ENCODE data around the gene PIK3C3. TPM values are rescaled to one million over a fixed set of nuclear protein-coding genes. Genes with fewer than 3 reads are reported as not detected.

The PIK3C3 gene
- total RNA-seq, 1 experiment from 2014 or later, result 50.5 TPM

GRCh38 chr18:41942254-41942653, 12.8 kb upstream of the PIK3C3 start:
- no peak overlapping the region for H3K4me3 Mint-ChIP-seq (ENCODE audit: unreplicated experiment)
- no peak overlapping the region for H3K27ac Mint-ChIP-seq (ENCODE audit: low read depth, unreplicated experiment)
- H3K27me3 Mint-ChIP-seq (ENCODE audit: insufficient read depth, unreplicated experiment), result peaks cover 38% of the 10 kb centered on the region
- no peaks in the 10 kb centered on the region for H3K36me3 Mint-ChIP-seq (ENCODE audit: insufficient read depth, unreplicated experiment)
- H3K9me3 Mint-ChIP-seq (ENCODE audit: unreplicated experiment), result no peaks in the 10 kb centered on the region
- no peak for DNase-seq (ENCODE audit: unreplicated experiment)
- intact Hi-C loops (cut with micrococcal nuclease), result no loop called here
- TF ChIP-seq CTCF (IDR thresholded peaks at IDR 0.05; ENCODE audit: unreplicated experiment), result no peak
- ChIA-PET POLR2A (interaction anchor here (0.6 to 3.3 kb wide), 2 partner anchors 13 to 42 kb away, joined by 3 to 8 read pairs; partner anchors contain the start of gene PIK3C3), CTCF (interaction anchor here (0.7 kb wide), 1 partner anchor 830 kb away, joined by 3 read pairs; no protein-coding TSS in a partner anchor)
- no TSS peak for BruUV-seq (replicated peaks)
- peaks cover 10% of the 10 kb centered on the region for H3K4me1 Mint-ChIP-seq (ENCODE audit: insufficient read depth, unreplicated experiment)

- H3K36me3 Mint-ChIP-seq (ENCODE audit: insufficient read depth, unreplicated experiment), result no peaks in the 10 kb centered on the region
- TF ChIP-seq CTCF (IDR thresholded peaks at IDR 0.05; ENCODE audit: unreplicated experiment), result no peak
- no TSS peak for BruUV-seq (replicated peaks)
- no peak overlapping the region for H3K27ac Mint-ChIP-seq (ENCODE audit: low read depth, unreplicated experiment)
- no peaks in the 10 kb centered on the region for H3K9me3 Mint-ChIP-seq (ENCODE audit: unreplicated experiment)
- peaks cover 36% of the 10 kb centered on the region for H3K27me3 Mint-ChIP-seq (ENCODE audit: insufficient read depth, unreplicated experiment)
- no peak overlapping the region for H3K4me3 Mint-ChIP-seq (ENCODE audit: unreplicated experiment)
- ChIA-PET POLR2A (interaction anchor here (0.6 kb wide), 1 partner anchor 26 kb away, joined by 3 read pairs; no protein-coding TSS in a partner anchor), CTCF (no interaction called here)
- intact Hi-C loops (cut with micrococcal nuclease), result no loop called here
- H3K4me1 Mint-ChIP-seq (ENCODE audit: insufficient read depth, unreplicated experiment), result no peaks in the 10 kb centered on the region
- DNase-seq (ENCODE audit: unreplicated experiment), result no peak
Observed at GRCh38 chr18:41948544-41949110, 6.4 kb upstream of the PIK3C3 start.

GRCh38 chr18:41949206-41949920, 5.7 kb upstream of the PIK3C3 start:
- H3K27ac Mint-ChIP-seq (ENCODE audit: low read depth, unreplicated experiment), result no peak overlapping the region
- no TSS peak for BruUV-seq (replicated peaks)
- no peak overlapping the region for H3K4me3 Mint-ChIP-seq (ENCODE audit: unreplicated experiment)
- ChIA-PET POLR2A (no interaction called here), CTCF (no interaction called here)
- H3K4me1 Mint-ChIP-seq (ENCODE audit: insufficient read depth, unreplicated experiment), result no peaks in the 10 kb centered on the region
- DNase-seq (ENCODE audit: unreplicated experiment), result no peak
- H3K9me3 Mint-ChIP-seq (ENCODE audit: unreplicated experiment), result no peaks in the 10 kb centered on the region
- peaks cover 29% of the 10 kb centered on the region for H3K27me3 Mint-ChIP-seq (ENCODE audit: insufficient read depth, unreplicated experiment)
- no peaks in the 10 kb centered on the region for H3K36me3 Mint-ChIP-seq (ENCODE audit: insufficient read depth, unreplicated experiment)
- no peak for TF ChIP-seq CTCF (IDR thresholded peaks at IDR 0.05; ENCODE audit: unreplicated experiment)
- intact Hi-C loops (cut with micrococcal nuclease), result no loop called here

- Mint-ChIP-seq H3K27ac (ENCODE audit: low read depth, unreplicated experiment) (peak overlapping the region; percentile 97), H3K9me3 (ENCODE audit: unreplicated experiment) (no peaks in the 10 kb centered on the region), H3K4me3 (ENCODE audit: unreplicated experiment) (peak overlapping the region; percentile 81), H3K4me1 (ENCODE audit: insufficient read depth, unreplicated experiment) (peaks cover 21% of the 10 kb centered on the region), H3K27me3 (ENCODE audit: insufficient read depth, unreplicated experiment) (no peaks in the 10 kb centered on the region), H3K36me3 (ENCODE audit: insufficient read depth, unreplicated experiment) (peaks cover 29% of the 10 kb centered on the region)
- intact Hi-C loops (cut with micrococcal nuclease), result no loop called here
- POLR2A ChIA-PET, result interaction anchor here (1.0 to 1.6 kb wide), 6 partner anchors 12 to 195 kb away, joined by 3 to 8 read pairs (median 5); no protein-coding TSS in a partner anchor
- TF ChIP-seq CTCF (IDR thresholded peaks at IDR 0.05; ENCODE audit: unreplicated experiment), result no peak
- no TSS peak for BruUV-seq (replicated peaks)
- CTCF ChIA-PET, result interaction anchor here (0.6 to 0.8 kb wide), 2 partner anchors 59 to 65 kb away, joined by 3 to 5 read pairs; no protein-coding TSS in a partner anchor
- peak; percentile 1 for DNase-seq (ENCODE audit: unreplicated experiment)
Observed at GRCh38 chr18:41955688-41956087, 654 bp downstream of the PIK3C3 start.
